GM12872 (cell line): ENCODE data around the gene SDR42E1.

Experiments
- CTCF ChIP-seq: IDR thresholded peaks from 3 replicates; pipeline ENCODE4 v1.5.1; 2011; ENCODE audit warnings: low read depth, mild to moderate bottlenecking, low read length, moderate library complexity; ENCODE audit not compliant: insufficient read depth

SDR42E1 gene

GRCh38 chr16:82013139-82013538 lies 1.9 kb upstream of the SDR42E1 start:
- no peak for TF ChIP-seq CTCF

- no peak for TF ChIP-seq CTCF
These were observed 621 bp downstream of the SDR42E1 start for GRCh38 chr16:82010649-82011048.

GRCh38 chr16:82008957-82009592 lies 2.2 kb downstream of the SDR42E1 start:
- no peak for TF ChIP-seq CTCF

- TF ChIP-seq CTCF, result no peak
These were observed 4.1 kb downstream of the SDR42E1 start for GRCh38 chr16:82007189-82007588.

- no peak for TF ChIP-seq CTCF
These were observed 5.2 kb downstream of the SDR42E1 start for GRCh38 chr16:82006036-82006435.

GRCh38 chr16:82005027-82005830 lies 6.0 kb downstream of the SDR42E1 start:
- TF ChIP-seq CTCF, result no peak

GRCh38 chr16:82004601-82005000 lies 6.7 kb downstream of the SDR42E1 start:
- no peak for TF ChIP-seq CTCF
